GM19452 (cell line): Measurements from ENCODE around the gene EPHA2.

Experiments
- ATAC-seq: cut with Tn5 transposase; IDR thresholded peaks from one replicate; pipeline ENCODE4 v1.9.1; 2021; ENCODE audit not compliant: unreplicated experiment

Gene EPHA2

GRCh38 chr1:16095447-16095846, 60.4 kb downstream of the EPHA2 start:
- ATAC-seq, result no peak

GRCh38 chr1:16094453-16095158, 61.3 kb downstream of the EPHA2 start:
- no peak for ATAC-seq

- no peak for ATAC-seq
Measured at GRCh38 chr1:16093611-16094010, 62.3 kb downstream of the EPHA2 start.

- no peak for ATAC-seq
Measured at GRCh38 chr1:16092923-16093511, 62.9 kb downstream of the EPHA2 start.

- ATAC-seq, result no peak
Measured at GRCh38 chr1:16092097-16092922, 63.6 kb downstream of the EPHA2 start.

- ATAC-seq, result no peak
Measured at GRCh38 chr1:16091296-16091695, 64.6 kb downstream of the EPHA2 start.

- ATAC-seq, result no peak
Measured at GRCh38 chr1:16090076-16090826, 65.6 kb downstream of the EPHA2 start.

- ATAC-seq, result no peak
Measured at GRCh38 chr1:16088996-16089395, 66.9 kb downstream of the EPHA2 start.

GRCh38 chr1:16088351-16088911, 67.4 kb downstream of the EPHA2 start:
- no peak for ATAC-seq

- ATAC-seq, result no peak
Measured at GRCh38 chr1:16087733-16088132, 68.1 kb downstream of the EPHA2 start.

GRCh38 chr1:16085522-16085921, 70.3 kb downstream of the EPHA2 start:
- ATAC-seq, result no peak

GRCh38 chr1:16083486-16083885, 72.4 kb downstream of the EPHA2 start:
- ATAC-seq, result no peak

- no peak for ATAC-seq
Measured at GRCh38 chr1:16082283-16083038, 73.4 kb downstream of the EPHA2 start.

GRCh38 chr1:16081636-16082035, 74.2 kb downstream of the EPHA2 start:
- ATAC-seq, result no peak

- no peak for ATAC-seq
Measured at GRCh38 chr1:16080422-16081150, 75.3 kb downstream of the EPHA2 start.

- ATAC-seq, result no peak
Measured at GRCh38 chr1:16078925-16079656, 76.8 kb downstream of the EPHA2 start.

- no peak for ATAC-seq
Measured at GRCh38 chr1:16077406-16078245, 78.2 kb downstream of the EPHA2 start.

GRCh38 chr1:16076865-16077238, 79.0 kb downstream of the EPHA2 start:
- ATAC-seq, result no peak
